AG20443 (cell line): ENCODE results near the gene CDH8.

Experiments used
- DNase-seq: peaks from one replicate; pipeline ENCODE4 v3.0.0; 2012; ENCODE audit warnings: low spot score, mixed read lengths

CDH8 gene, protein sequence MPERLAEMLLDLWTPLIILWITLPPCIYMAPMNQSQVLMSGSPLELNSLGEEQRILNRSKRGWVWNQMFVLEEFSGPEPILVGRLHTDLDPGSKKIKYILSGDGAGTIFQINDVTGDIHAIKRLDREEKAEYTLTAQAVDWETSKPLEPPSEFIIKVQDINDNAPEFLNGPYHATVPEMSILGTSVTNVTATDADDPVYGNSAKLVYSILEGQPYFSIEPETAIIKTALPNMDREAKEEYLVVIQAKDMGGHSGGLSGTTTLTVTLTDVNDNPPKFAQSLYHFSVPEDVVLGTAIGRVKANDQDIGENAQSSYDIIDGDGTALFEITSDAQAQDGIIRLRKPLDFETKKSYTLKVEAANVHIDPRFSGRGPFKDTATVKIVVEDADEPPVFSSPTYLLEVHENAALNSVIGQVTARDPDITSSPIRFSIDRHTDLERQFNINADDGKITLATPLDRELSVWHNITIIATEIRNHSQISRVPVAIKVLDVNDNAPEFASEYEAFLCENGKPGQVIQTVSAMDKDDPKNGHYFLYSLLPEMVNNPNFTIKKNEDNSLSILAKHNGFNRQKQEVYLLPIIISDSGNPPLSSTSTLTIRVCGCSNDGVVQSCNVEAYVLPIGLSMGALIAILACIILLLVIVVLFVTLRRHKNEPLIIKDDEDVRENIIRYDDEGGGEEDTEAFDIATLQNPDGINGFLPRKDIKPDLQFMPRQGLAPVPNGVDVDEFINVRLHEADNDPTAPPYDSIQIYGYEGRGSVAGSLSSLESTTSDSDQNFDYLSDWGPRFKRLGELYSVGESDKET

DNA sequence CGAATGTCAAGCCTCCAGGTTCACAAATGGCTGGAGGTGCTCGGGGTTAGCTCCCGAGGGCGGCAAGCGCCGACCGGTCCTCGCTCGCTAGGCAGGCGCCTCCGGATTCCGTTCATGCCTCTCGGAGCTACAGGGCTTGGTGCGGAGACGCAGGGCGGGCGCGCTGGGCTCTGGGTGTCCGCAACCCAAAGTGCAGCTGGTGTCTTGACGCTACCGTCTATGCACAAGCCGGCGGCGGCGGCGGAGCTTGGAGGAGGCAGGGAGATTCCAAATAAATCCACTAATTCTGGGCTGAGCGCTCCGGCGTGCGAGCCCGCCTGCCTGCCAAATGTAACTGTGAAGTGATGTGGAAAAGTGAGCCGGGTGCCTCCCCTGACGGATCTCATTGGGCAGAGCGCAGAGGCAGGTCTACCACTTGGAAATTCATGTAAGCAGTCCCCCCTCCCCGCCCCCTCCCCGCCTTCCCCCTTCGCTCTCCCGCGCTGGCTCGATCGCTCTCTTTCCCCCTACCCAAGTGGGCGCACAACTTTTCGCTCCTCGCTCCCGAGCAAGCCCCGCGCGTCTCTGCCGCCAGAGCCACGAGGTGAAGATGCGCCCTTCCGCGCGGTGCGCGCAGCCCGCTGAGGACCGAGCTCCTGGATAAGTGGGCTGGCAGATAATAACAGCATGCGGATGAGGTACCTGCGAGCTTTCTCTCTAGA lies at the start of gene CDH8:
CDH8 (minus strand) TSS at position 338 of the 701 bp plus-strand sequence. CDS start 15,035 bp downstream, outside the sequence.
- peak; percentile 55 for DNase-seq

DNA sequence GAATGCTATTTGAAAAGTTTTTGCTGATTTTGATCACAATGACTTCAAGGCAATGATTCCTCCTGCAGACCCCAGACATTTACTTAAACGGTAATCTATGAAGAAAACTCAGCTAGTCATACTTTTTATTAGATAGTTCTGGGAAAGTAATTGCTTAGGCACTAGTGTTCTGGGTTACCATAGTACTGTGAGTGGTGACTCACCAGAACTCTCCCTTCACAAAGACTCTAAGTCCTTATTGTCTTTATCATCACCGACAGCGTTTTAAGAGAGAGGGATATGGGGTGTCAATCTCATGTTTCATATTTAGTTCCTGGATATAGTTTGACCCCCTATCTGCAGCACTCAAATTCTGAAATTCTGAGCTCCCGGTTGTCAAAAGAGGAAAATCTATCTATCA lies 43.0 kb upstream of the CDH8 start:
- no peak for DNase-seq

DNA sequence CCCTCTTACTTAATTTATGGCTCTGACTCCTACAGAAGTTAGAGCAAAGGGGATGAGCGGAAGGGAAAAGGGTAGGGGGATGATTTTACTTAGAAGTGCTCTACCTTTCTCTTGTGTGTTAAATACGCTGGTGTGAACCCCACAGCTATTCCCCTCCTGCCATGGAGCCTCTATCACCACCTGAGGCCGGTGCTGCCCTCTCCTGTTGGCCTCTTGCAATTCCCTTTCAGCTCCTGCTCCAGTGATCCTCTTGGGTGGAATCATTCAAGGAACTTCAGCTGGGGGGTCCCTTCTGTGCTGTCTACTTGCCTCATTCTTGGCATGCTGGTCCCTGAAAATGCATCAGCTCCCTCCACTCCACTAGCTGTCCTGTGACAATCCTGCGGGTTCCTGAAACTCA lies 41.8 kb upstream of the CDH8 start:
- peak; percentile 35 for DNase-seq

DNA sequence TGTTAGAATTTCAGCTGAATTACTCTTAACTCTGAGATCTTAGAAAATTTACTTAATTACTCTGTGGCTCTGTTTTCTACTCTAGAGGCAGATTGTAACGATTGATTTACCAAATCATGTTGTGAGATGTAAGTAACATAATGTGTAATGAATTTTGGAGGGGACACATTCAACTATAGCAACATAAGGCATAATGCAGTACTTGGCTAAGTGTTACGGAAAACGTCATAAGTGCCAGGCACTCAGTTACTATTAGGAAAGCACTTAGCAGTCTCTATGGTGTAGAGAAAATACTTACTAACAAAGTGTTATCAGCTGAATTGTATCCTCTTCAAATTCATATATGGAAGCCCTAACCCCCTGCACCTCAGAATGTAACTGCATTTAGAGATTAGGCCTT lies 40.6 kb upstream of the CDH8 start:
- no peak for DNase-seq

DNA sequence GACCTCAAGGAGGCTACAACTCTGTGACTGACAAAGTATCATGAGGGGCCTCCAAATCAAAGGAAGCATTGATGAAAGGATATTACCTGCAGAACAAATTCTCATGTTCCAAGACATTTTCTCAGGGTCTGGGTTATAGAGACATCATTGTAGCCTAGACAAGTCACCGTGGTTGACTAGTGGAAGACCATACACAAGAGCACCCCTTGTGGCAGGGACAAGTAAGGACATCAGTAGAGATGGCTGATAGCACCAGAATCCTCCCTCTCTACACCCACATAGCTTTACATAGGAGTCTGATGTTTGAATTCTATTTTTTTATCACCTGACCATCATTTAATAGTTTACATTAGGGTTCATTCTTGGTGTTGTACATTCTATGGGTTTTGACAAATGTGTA lies 32.5 kb upstream of the CDH8 start:
- no peak for DNase-seq

DNA sequence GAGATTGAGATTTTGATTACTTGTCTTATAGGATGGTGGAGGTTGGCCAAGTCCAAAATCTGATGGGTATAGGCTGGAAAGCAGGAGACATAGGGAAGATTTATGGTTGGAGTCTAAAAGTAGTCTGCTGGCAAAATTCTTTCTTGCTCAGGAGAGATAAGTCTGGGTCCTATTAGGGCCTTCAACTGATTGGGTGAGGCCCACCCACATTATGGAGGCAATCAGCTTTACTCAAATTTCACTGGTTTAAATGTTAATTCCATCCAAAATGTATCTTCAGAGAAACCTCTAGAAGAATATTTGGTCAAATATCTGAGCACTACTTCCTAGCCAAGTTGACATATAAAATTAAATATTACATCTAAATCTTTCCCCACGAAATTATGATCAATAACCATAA lies 31.7 kb upstream of the CDH8 start:
- no peak for DNase-seq

DNA sequence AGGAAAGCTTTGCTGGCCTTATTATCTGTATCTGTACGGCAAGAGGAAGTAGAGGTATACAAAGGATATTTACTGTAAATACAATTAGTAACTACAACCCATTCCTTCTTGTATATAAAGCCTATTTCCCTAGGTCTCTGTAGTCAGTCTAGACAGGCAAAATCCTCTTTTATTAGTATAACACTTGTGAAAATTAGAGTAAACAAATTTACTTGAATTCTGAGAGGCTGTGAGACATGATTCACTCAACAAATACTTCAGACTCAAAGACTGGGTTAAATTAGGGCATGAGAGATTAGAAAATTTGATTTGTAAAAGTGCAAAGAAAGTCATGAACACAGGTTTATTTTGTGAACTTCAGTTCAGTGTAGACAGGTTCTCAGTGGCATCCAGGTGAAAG lies 30.9 kb upstream of the CDH8 start:
- DNase-seq, result no peak

DNA sequence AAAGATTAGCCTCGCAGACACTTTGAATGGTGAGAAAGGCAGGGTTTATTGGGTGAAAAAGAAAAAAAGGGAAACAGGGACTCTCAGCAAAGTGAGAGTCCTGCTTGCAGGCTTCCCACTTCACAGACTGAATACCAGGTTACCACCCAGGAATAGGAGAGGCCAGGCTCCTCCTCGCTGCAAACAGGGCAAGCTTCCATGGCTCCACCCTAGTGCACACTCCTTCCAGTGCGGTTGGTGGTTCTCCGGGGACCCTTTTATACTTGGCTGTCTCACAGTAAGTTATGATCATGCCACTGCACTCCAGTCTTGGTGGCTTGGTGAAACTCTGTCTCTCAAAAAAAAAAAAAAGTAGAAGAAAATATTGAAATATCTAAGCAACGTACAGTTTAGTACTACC lies 30.5 kb upstream of the CDH8 start:
- DNase-seq, result no peak

DNA sequence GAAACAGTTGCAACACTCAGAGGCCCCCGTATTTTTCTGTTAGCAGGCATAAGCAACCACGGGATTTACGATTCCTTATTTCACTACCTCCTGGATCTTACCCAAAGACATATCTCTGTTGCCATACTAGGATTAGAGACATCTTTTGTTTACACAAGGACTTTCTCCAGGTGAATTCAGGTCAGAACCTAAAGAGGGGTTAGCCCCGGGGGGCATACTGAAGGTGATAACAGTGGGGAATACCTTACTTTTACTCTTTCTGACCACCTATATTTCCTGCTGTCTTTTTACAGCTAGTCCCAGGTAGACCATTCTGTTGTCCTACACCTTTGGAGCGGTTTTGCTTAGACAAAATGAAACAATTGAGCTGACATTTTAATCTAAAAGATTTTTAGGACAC lies 27.9 kb upstream of the CDH8 start:
- DNase-seq, result no peak

DNA sequence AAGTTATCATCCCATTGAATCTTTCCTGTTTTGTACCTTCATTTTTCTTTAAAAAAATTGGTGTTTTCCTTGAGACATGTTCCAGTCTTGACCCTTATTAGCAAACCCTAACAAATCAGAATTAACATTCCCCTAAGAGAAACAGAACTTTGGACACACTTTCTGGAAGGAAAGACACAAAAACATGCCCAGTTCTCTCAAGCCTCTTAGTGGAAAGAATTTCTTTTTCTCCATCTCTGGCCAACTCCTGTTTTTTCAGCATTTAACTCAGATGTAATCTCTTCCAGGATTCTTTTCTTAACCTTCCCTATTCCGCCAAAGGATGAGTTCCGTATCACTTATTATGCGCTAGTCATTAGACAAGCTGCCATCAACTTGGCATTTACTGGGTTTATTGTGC lies 23.9 kb upstream of the CDH8 start:
- DNase-seq, result no peak

DNA sequence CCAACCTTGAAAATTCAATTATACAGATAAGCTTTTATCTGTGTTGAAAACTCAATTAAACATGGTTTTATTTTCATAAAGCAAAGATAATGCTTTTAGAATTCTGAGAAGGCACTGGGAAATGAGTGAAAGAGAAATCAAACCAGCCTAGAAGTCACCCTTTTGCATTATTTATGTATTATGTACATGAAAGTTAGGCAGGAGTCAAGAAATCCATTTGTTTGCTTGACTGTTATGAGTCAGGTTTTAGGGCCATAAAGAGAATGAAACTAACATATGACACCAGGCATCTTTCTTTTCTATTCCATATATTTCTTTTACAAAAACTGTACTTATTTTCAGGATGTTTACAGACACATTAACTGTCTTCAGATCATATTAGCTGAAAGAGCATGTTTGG lies 23.3 kb upstream of the CDH8 start:
- DNase-seq, result no peak

DNA sequence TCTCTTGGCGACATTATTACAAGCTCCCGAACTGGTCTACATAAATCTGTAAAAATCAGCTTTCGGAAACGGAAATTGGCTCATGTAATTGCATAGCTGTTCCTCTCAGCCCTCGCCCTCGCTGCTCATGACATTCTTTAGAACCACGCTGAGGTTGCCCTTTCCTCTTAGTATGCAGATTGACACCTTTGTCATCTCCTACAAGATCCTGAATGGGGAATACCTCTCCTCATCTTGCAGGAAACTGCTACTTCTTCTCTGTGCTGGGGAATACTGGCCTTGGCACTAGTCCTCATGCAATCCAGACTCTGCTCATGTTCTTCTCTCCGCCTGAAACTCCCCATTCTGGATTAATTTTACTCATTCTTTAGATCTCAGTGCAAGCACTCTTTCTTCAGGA lies 22.2 kb upstream of the CDH8 start:
- no peak for DNase-seq

DNA sequence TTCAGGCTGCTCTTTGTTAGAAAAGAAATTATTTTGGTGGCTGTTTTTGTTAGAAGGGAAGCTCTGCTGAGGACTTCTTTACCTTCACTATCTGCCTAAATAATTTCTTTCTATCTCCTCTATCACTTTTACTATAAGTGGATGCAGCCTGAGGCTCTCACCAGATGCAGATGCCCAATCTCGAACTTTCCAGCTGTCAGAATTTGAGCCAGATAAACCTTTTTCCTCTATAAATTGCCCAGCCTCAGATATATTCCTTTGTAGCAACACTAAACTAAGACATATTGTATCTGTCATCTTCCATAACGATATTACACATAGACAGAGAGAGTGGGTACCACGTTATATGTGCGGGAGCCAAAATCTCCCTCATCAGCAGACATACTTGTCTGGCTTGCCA lies 15.7 kb upstream of the CDH8 start:
- DNase-seq, result no peak

DNA sequence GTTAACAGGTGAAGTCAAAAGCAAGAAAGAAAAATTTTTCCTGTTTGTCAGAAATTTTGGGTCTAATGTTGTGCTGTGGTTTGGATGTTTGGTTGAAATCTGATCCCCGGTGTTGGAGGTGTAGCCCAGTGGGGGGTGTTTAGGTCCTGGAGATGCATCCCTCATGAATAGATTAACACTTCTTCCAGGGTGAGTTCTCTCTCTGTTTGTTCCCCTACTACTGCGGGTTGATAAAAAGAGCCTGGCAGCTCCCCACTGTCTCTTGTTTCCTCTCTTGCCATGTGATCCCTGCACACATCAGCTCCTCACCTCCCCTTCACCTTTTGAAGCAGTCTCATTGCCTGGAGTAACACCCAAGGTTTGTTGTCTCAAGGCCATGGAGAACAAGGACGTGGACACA lies 14.6 kb upstream of the CDH8 start:
- DNase-seq, result no peak

DNA sequence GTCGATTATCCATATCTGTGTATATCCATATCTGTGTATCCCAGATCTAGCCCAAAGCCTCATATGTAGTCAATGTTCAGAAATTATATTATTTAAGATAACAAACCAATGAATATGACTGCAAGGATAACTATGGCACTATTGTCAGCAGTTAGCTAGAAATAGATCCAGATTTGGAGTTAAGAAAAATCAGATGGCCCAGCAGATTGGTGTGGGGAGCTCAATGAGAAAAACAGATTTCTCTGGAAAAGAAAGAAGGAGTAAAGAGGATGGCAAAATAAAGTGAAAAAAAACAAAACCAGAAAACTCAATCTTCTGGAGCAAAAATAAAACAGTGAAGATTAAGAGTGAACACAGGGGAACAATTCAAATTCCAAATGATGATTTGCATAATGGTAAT lies 10.6 kb upstream of the CDH8 start:
- no peak for DNase-seq

DNA sequence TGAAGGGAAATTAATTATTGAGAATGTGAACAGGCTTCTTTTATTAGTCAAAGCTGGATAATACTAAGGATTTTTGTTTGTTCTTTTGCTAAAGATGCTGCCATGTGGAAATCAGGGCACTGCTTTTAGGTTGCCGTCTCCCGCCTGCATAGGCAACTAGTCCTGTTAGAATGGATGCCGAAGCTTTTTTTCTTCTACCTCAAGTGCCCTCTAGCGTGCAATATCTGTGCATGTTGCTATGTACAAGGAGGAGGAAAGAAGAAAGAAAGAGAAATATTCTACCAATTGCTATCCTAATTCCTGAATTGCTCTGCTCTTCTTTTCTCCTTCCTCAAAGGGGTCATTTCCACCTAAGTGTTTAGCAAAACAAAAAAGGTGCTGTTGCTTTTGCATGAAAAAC lies 5.2 kb upstream of the CDH8 start:
- DNase-seq, result peak; percentile 66

DNA sequence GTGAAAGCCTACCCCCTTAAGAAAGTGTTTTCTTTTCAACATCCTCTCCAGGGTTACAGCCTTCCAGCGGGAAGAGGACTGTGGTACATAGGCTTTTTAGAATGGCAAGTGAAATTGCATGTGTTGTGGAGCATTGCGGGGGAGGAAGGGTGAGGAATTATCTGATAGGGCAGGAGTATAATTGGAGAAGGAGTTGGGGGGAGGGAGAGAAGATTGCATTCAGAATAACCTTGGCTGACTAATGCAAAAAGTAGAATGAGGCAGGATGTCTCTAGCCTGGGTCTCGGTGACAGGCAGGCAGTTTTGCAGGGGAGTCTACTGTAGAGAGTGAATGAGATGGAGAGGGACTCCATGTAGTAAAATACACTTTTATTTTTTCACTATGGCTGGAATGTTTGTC lies 2.4 kb upstream of the CDH8 start:
- no peak for DNase-seq

DNA sequence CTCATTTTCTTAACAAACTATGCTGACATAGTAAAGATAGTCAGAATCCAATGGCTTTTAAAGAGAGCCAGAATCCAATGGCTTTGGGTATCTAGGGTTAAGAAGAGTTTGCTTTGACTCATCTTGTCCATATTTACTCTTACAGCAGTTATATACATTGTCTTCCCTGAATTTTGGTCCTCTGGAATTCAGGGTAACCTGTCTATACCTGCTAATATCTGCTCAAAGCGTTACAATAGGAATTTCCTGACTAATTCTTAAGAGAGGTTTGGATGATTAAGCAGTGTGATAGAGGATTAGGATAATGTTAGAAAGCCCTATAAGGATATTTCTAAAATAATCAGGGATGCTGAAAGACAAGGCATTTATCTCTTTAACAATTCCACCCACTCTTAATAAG lies 2.0 kb upstream of the CDH8 start:
- DNase-seq, result no peak

DNA sequence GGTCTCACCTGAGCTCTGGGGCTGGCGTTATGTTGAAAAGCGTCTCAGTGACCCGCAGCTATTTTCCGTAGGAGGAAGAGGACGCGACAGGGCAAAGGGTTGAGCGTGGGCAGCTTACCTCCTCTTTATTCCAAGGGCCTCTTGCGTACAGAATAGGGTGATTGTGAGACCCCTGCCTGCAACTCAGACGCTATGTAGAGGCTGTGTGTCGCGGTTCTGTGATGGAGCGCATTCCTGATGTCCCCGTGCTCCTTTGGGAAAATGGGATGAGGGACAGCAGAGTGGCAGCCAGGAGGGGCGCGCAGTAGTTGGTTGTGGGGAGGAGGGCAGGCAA lies 531 bp upstream of the CDH8 start:
- no peak for DNase-seq

DNA sequence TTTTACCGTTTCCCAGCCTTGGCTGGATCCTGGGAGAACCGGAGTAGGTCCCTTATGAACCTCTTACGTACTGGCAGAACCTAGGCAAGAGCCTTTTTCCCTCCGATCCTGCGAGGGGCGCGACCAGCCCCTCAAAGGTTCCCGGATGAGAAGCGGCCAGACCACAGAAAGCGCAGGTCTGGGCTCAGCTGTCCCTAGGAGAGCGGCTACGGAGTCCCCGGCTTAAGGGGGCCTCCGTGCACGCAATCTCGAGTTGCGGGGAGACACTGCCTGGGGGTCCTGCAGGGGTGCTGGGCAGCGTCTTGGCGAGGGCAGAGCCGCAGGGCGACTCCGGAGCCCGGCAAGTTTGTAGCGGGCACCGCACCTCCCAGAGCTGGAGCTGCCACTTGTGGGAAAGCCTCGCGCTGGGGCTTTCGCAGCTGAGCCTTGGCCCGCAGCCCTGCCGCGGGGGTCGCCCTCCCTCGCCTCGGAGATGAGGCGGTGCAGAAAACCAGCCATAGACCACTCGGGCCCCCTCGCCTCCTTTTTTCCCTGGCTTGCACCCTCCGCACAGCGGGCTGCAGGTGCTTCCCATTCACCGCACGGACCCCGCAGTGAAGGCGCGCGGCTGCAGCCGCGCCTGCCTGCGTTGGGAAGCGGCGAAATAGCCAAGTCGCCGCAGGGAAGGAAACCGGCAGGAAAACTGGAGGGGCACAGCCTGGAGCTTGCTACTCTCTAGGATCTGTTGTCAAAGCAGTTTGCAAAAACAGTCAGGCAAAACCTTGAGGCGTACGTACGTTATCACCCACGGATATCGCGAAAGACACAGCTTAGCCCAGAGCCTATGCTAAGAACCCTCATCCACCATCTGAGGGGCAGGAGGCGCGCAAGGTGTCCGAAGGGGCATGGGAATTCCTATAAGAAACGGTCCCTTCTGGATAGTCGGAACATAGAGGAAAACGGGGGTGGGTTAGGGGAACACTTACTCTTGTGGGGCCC lies 834 bp downstream of the CDH8 start:
- DNase-seq, result peak; percentile 35

DNA sequence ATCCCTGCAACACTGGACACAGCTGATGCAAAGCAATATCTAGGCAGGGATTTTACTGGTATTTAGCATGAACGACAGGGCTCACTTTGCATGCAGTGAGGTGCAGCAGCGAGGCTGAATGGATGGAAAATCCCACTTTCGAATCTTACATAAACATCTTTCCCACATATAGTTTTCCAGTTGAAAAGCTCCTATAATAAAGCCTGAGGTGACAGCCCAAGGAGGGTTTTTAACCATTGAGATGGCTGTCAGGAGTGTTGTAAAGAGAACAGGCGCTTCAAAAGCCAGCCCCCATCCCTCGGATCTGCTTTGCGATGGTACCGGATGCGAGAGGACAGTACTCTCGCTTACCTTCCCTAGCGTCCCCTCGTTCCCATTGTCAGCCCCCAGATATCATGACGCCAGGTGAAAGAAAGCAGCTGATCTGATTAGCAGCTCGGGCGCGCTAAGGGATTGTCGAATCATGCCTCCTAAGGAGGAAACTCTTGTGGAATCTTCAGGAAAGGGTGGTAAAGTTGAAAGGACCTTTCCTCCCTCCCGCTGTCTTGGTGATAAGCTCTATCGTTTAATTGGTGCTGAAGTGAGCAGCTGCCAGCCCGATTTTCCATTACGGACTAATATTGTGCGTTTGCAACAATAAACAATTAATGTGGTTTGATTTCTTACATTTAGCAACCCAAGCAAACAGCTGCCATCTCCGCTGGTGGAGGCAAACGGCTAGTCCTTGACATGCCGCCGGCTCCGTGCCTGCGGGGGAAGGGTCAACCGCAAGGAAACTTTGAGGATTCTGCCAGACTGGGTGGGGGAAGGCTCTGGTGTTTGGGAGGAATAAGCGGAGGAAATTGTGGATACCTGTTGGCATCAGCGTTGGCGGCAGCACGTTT lies 1.8 kb downstream of the CDH8 start:
- peak; percentile 19 for DNase-seq
